Parathyroid adenoma (tissue), 2 donors: ENCODE measurements around the gene ZDHHC7.

Source experiments
- H2AFZ ChIP-seq: fragments of 300-600 bp; sonication (generic); one replicate; pipeline ENCODE4 v1.7.0; 2017; ENCODE audit warnings: antibody characterized with exemption, mild to moderate bottlenecking
- H3K27ac ChIP-seq: fragments of 300-600 bp; sonication (generic); one replicate; pipeline ENCODE4 v1.7.0; 2017
- H3K27me3 ChIP-seq: fragments of 300-600 bp; sonication (generic); one replicate; pipeline ENCODE4 v1.7.0; 2017; ENCODE audit warnings: low read length; ENCODE audit not compliant: control insufficient read depth, insufficient read depth
- H3K36me3 ChIP-seq: fragments of 300-600 bp; sonication (generic); one replicate; pipeline ENCODE4 v1.7.0; 2017; ENCODE audit warnings: low read length; ENCODE audit not compliant: control insufficient read depth, insufficient read depth
- H3K4me1 ChIP-seq: fragments of 300-600 bp; sonication (generic); one replicate; pipeline ENCODE4 v1.7.0; 2017; ENCODE audit warnings: control low read depth
- H3K4me2 ChIP-seq: fragments of 300-600 bp; sonication (generic); one replicate; pipeline ENCODE4 v1.7.0; 2017; ENCODE audit warnings: low read length
- H3K4me3 ChIP-seq: fragments of 300-600 bp; sonication (generic); one replicate; pipeline ENCODE4 v1.7.0; 2017; ENCODE audit warnings: low read depth, low read length
- H3K79me2 ChIP-seq: fragments of 300-600 bp; sonication (generic); one replicate; pipeline ENCODE4 v1.7.0; 2017; ENCODE audit warnings: control low read depth
- H3K9ac ChIP-seq: fragments of 300-600 bp; sonication (generic); one replicate; pipeline ENCODE4 v1.7.0; 2017; ENCODE audit warnings: mild to moderate bottlenecking
- H3K9me3 ChIP-seq: fragments of 300-600 bp; sonication (generic); one replicate; pipeline ENCODE4 v1.7.0; 2017; ENCODE audit warnings: low read length; ENCODE audit not compliant: control insufficient read depth
- CTCF ChIP-seq: fragments of 300-600 bp; sonication (generic); IDR thresholded peaks from one replicate; pipeline ENCODE4 v1.7.0; 2017; ENCODE audit warnings: antibody characterized with exemption, mild to moderate bottlenecking
- donor health status: primary hyperparathyroidism.

Gene ZDHHC7

GRCh38 chr16:84933774-84934631, 77.3 kb downstream of the ZDHHC7 start:
- no peak overlapping the region for H3K9ac ChIP-seq
- no peak overlapping the region for H3K27ac ChIP-seq
- H3K9me3 ChIP-seq, result no peaks in the 10 kb centered on the region
- no peak overlapping the region for H3K4me2 ChIP-seq
- H3K4me3 ChIP-seq, result no peak overlapping the region
- no peaks in the 10 kb centered on the region for H3K27me3 ChIP-seq
- H2AFZ ChIP-seq, result no peak overlapping the region
- no peaks in the 10 kb centered on the region for H3K36me3 ChIP-seq
- TF ChIP-seq CTCF, result no peak
- H3K79me2 ChIP-seq, result no peaks in the 10 kb centered on the region
- H3K4me1 ChIP-seq, result no peaks in the 10 kb centered on the region

- Histone ChIP-seq H3K4me3 (no peak overlapping the region), H3K27ac (no peak overlapping the region), H3K9me3 (no peaks in the 10 kb centered on the region), H3K27me3 (no peaks in the 10 kb centered on the region), H3K9ac (no peak overlapping the region), H2AFZ (no peak overlapping the region), H3K4me2 (no peak overlapping the region), H3K4me1 (no peaks in the 10 kb centered on the region), H3K36me3 (no peaks in the 10 kb centered on the region), H3K79me2 (no peaks in the 10 kb centered on the region)
- no peak for TF ChIP-seq CTCF
These were observed 78.7 kb downstream of the ZDHHC7 start for GRCh38 chr16:84932681-84933080.

DNA sequence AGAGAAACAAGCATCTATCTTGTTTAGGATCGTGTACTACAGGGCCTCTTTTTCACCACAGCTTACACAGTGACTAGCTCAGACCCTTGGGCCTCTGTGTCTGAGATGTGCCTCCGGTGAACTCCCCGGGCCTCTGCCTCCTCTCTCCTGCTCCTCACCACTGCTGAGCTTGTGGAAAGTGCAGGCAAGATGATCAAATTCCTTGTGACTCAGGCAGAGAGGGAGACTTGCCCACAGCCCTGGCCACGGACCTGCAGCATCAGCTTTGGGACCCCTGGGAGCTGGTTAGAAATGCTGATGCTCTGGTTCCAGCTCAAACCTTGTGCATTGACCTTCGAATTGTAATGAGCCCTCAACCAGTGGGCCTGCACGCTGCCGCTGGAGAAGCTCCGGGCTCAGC, 79.8 kb downstream of the ZDHHC7 start:
- Histone ChIP-seq H3K27me3 (no peaks in the 10 kb centered on the region), H3K4me1 (no peaks in the 10 kb centered on the region), H3K36me3 (no peaks in the 10 kb centered on the region), H3K9me3 (no peaks in the 10 kb centered on the region), H3K9ac (no peak overlapping the region), H3K27ac (no peak overlapping the region), H3K4me3 (no peak overlapping the region), H2AFZ (no peak overlapping the region), H3K79me2 (no peaks in the 10 kb centered on the region), H3K4me2 (no peak overlapping the region)
- TF ChIP-seq CTCF, result no peak

DNA sequence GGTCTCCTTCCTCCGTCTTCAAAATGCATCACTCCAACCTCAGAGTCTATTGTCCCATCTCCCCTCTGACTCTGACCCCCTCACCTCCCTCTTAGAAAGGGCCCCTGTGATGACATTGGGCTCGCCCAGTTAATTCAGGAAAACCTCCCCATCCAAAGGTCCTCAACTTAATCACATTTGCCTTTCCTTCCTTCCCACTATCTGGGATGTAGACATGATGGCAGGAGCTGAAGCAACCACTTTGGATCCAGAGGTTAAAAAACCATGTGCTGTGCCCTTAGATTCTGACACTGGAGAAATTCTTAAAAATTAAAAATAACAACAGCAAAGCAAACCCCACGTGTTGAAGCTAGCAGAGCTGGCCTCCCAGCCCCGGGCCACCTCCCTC, 80.2 kb downstream of the ZDHHC7 start:
- Histone ChIP-seq H3K79me2 (no peaks in the 10 kb centered on the region), H3K9ac (no peak overlapping the region), H3K27ac (no peak overlapping the region), H2AFZ (no peak overlapping the region), H3K27me3 (no peaks in the 10 kb centered on the region), H3K4me1 (no peaks in the 10 kb centered on the region), H3K9me3 (no peaks in the 10 kb centered on the region), H3K4me3 (no peak overlapping the region), H3K36me3 (no peaks in the 10 kb centered on the region), H3K4me2 (no peak overlapping the region)
- TF ChIP-seq CTCF, result no peak
